Thoracic aorta (tissue), 2 donors: ENCODE data around the gene DIO3. TPM values are rescaled to one million over a fixed set of nuclear protein-coding genes. Genes with fewer than 3 reads are reported as not detected.
"Not testable (repeated sequence)": the region's sequence is repeated elsewhere in the genome, so short reads cannot be mapped to it uniquely, and the experiment has no call there.

Experiments
- ATAC-seq: fragments of 150-250 bp; one replicate; pipeline ENCODE4 v1.8.0; 2017; ENCODE audit warnings: low read depth; ENCODE audit not compliant: insufficient number of reproducible peaks, low FRiP score
- DNase-seq: peaks from one replicate; pipeline ENCODE4 v3.0.0-alpha.2; 2020; ENCODE audit warnings: low spot score
- H3K27ac ChIP-seq, 2 donors: fragments of 200-600 bp; sonication (generic); 1 replicate in 1 of 2; 2 replicates in 1 of 2; pipeline ENCODE4 v1.5.1; 2016; ENCODE audit warnings: mild to moderate bottlenecking in 2 of 2, moderate library complexity in 2 of 2
- H3K27me3 ChIP-seq: fragments of 200-600 bp; sonication (generic); replicated peaks from 2 replicates; pipeline ENCODE4 v1.6.0; 2016; ENCODE audit warnings: mild to moderate bottlenecking; ENCODE audit not compliant: insufficient read depth
- H3K36me3 ChIP-seq: fragments of 200-600 bp; sonication (generic); one replicate; pipeline ENCODE4 v1.5.1; 2016
- H3K4me1 ChIP-seq, 2 donors: fragments of 200-600 bp; sonication (generic); 1 replicate in 1 of 2; 2 replicates in 1 of 2; pipeline versions ENCODE4 v1.5.1 to v1.6.0; 2016; ENCODE audit warnings: low read depth in 2 of 2, mild to moderate bottlenecking in 1 of 2; ENCODE audit not compliant: control insufficient read depth in 1 of 2
- H3K4me3 ChIP-seq: fragments of 200-600 bp; sonication (generic); 2 replicates; pipeline ENCODE4 v1.5.1; 2016; ENCODE audit warnings: mild to moderate bottlenecking
- H3K9me3 ChIP-seq: fragments of 200-600 bp; sonication (generic); 2 replicates; pipeline ENCODE4 v1.5.1; 2016
- total RNA-seq, 2 donors: library from RNA; depleted of rRNA; stranded (reverse); fragments of >200 nt; gene quantifications; one replicate each; pipeline versions ENCODE4 v1.1.0 to v1.2.3, GENCODE V29; 2016
- TF ChIP-seq, protein P1 (sequence below): fragments of 200-600 bp; sonication (generic); IDR thresholded peaks from one replicate; pipeline ENCODE4 v1.5.1; 2019; ENCODE audit warnings: antibody characterized with exemption

DIO3 gene
- total RNA-seq, 2 donors from 2014 or later, result 0.41 to 0.78 TPM

DNA sequence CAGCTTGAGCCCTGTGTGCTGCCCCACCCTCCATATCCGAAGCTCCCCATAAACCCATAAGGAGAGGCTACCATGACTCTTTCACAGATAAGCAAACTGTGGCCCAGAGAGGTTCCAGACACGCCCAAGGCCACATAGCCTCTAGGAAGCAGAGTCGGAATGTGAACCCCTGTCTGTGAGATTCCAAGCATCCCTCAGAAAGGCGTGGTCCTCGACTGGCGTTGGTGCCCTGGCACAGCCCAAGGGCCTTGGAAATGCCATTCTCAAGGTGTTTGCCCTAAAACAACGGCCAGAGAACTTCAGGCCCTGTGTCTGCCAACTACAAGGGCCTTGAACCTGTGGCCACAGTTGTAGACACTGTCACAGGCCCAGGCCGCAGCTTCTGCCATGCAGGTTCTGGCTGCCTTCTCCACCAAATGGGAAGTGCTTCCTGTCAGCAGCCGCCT is 8.5 kb upstream of the DIO3 start:
- DNase-seq (no peak), ATAC-seq (no peak)
- no peaks in the 10 kb centered on the region for H3K4me1 ChIP-seq
- H3K36me3 ChIP-seq, result no peaks in the 10 kb centered on the region
- no peaks in the 10 kb centered on the region for H3K9me3 ChIP-seq
- no peaks in the 10 kb centered on the region for H3K27me3 ChIP-seq
- TF ChIP-seq, protein P1, sequence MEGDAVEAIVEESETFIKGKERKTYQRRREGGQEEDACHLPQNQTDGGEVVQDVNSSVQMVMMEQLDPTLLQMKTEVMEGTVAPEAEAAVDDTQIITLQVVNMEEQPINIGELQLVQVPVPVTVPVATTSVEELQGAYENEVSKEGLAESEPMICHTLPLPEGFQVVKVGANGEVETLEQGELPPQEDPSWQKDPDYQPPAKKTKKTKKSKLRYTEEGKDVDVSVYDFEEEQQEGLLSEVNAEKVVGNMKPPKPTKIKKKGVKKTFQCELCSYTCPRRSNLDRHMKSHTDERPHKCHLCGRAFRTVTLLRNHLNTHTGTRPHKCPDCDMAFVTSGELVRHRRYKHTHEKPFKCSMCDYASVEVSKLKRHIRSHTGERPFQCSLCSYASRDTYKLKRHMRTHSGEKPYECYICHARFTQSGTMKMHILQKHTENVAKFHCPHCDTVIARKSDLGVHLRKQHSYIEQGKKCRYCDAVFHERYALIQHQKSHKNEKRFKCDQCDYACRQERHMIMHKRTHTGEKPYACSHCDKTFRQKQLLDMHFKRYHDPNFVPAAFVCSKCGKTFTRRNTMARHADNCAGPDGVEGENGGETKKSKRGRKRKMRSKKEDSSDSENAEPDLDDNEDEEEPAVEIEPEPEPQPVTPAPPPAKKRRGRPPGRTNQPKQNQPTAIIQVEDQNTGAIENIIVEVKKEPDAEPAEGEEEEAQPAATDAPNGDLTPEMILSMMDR, result no peak
- no peak overlapping the region for H3K4me3 ChIP-seq
- no peak overlapping the region for H3K27ac ChIP-seq

DNA sequence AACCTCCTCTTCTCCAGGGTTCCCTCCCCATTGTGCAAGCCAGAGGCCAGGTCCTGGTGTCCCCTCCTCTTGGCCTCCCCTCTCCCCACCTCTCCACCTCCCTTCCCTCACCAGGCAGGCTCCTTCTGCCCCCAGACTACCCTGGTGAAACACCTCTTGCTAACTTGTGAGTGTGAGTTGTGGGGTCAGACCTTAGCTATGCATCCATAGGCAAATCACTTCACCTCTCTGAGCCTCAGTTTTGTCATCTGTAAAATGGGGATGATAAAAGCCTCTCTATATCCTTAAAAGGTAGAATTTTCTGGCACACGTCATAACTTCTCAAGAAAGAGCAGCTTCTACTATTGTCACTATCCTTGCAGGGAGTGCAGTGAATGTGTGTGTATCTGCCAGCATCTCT is 7.9 kb upstream of the DIO3 start:
- ATAC-seq, result no peak
- no peak overlapping the region for H3K27ac ChIP-seq
- no peaks in the 10 kb centered on the region for H3K27me3 ChIP-seq
- TF ChIP-seq, protein P1, result no peak
- H3K4me1 ChIP-seq, result no peaks in the 10 kb centered on the region
- H3K4me3 ChIP-seq, result no peak overlapping the region
- no peaks in the 10 kb centered on the region for H3K9me3 ChIP-seq
- no peaks in the 10 kb centered on the region for H3K36me3 ChIP-seq
- no peak for DNase-seq

DNA sequence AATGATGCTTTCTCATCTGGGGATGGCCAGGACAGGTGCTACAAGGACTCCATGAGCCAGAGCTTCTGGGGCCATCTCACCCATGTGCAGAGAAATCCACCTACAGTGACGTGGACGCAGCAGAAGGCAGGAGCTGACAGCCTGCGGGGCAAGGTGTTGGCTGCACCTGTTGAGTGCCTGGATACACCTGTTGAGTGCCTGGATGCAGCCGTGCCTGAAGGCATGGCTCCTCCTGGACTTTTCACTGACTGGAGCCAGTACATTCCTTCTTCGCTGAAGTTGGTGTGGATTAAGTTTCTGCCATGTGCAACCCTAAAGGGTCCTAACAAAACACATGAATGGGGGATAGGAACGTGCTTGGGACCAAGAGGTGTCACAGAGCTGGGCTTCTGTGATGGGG is 7.4 kb upstream of the DIO3 start:
- H3K36me3 ChIP-seq, result no peaks in the 10 kb centered on the region
- no peaks in the 10 kb centered on the region for H3K4me1 ChIP-seq
- no peaks in the 10 kb centered on the region for H3K9me3 ChIP-seq
- ATAC-seq (no peak), DNase-seq (no peak)
- no peaks in the 10 kb centered on the region for H3K27me3 ChIP-seq
- H3K4me3 ChIP-seq, result no peak overlapping the region
- no peak overlapping the region for H3K27ac ChIP-seq
- TF ChIP-seq, protein P1, result no peak

DNA sequence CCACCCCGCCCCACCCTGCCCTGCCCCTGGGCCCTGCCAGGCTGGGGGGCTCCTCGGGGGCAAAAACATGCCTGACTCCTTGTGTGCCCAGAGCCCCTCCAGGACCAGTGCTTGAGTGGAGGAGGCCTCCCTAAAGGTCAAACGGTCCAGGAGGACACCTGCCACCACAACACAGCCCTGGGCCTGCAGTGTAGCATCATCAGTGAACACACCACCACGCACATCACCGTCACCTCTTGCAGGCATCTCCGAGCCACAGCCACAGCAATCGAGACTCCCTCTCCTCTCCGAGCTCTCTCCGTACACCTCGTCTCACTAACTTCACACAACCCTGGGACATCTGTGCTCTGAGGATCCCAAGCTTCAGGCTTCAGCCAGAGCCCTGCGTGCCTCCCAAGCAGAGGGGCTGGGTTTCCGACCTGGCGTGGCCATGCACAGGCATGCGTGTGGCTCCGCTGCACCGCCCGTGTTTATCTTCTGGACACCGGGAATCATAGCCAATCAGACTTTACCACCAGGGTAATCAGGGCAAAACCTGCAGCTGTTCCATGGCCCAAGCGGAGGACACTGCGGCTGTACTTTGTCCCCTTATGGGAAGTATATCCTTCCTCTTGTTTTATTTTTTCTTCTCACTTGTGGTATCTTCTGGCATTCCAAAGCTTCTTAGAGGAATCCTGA is 6.2 kb upstream of the DIO3 start:
- DNase-seq, result no peak
- H3K27me3 ChIP-seq, result no peaks in the 10 kb centered on the region
- no peak for ATAC-seq
- H3K36me3 ChIP-seq, result no peaks in the 10 kb centered on the region
- no peak overlapping the region for H3K4me3 ChIP-seq
- H3K27ac ChIP-seq, result no peak overlapping the region
- H3K9me3 ChIP-seq, result no peaks in the 10 kb centered on the region
- TF ChIP-seq, protein P1, result no peak
- H3K4me1 ChIP-seq, result no peaks in the 10 kb centered on the region

DNA sequence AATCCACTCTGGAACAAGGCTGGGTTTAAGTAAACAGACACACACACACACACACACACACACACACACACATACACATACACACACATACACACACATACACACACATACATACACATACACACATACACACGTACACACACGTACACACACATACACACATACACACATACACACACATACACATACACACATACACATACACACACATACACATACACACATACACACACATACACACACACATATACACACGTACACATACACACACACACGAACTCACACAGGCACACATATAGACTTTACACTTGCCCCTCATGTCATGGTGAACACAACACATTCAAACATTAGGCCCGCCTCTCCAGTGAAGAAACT is 5.6 kb upstream of the DIO3 start:
- not testable (repeated sequence) for H3K36me3 ChIP-seq, H3K27me3 ChIP-seq, H3K4me1 ChIP-seq, H3K9me3 ChIP-seq, H3K4me3 ChIP-seq, DNase-seq, ATAC-seq, H3K27ac ChIP-seq

DNA sequence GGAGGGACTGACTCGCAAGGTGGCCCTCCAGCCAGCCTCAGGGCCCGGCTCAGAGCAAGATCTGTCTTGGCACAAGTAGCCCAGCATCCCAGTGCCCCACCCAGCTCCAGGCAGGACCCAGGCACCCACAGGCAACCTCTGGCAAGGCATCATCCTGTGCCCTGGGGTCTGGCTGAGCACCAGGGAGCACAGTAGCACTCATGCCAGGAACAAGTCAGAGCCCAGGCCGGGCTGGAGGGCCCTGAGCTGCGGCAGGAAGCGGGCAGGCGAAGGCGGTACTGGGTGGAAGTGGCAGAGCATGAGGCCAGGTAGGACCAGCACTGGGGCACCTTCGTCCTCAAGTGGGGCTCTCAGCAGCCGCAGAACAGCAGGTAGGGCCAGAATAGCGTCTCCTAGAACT is 5.2 kb upstream of the DIO3 start:
- no peak for DNase-seq
- TF ChIP-seq, protein P1, result no peak
- no peaks in the 10 kb centered on the region for H3K4me1 ChIP-seq
- H3K27me3 ChIP-seq, result no peaks in the 10 kb centered on the region
- no peaks in the 10 kb centered on the region for H3K9me3 ChIP-seq
- no peaks in the 10 kb centered on the region for H3K36me3 ChIP-seq
- H3K4me3 ChIP-seq, result no peak overlapping the region
- H3K27ac ChIP-seq, result no peak overlapping the region
- ATAC-seq, result no peak
